Muscle layer of colon (tissue), 2 donors: ENCODE measurements around the gene ZNF689.

Source experiments
- H3K27ac ChIP-seq: one replicate; pipeline ENCODE4 v1.7.0; 2013; ENCODE audit warnings: low read depth, mild to moderate bottlenecking, low read length, moderate library complexity
- H3K27me3 ChIP-seq, 2 donors: one replicate each; pipeline ENCODE4 v1.7.0; 2013; ENCODE audit warnings: low read length in 2 of 2, mild to moderate bottlenecking in 2 of 2; ENCODE audit not compliant: insufficient read depth in 2 of 2, control insufficient read depth in 1 of 2
- H3K36me3 ChIP-seq: one replicate; pipeline ENCODE4 v1.7.0; 2013; ENCODE audit warnings: mild to moderate bottlenecking, low read length; ENCODE audit not compliant: insufficient read depth
- H3K4me1 ChIP-seq: one replicate; pipeline ENCODE4 v1.7.0; 2013; ENCODE audit warnings: mild to moderate bottlenecking, low read length; ENCODE audit not compliant: insufficient read depth
- H3K4me3 ChIP-seq, 2 donors: one replicate each; pipeline ENCODE4 v1.7.0; 2013; ENCODE audit warnings: low read length in 2 of 2, low read depth in 1 of 2, mild to moderate bottlenecking in 1 of 2, moderate library complexity in 1 of 2
- H3K9ac ChIP-seq: one replicate; pipeline ENCODE4 v1.7.0; 2013; ENCODE audit warnings: low read length
- H3K9me3 ChIP-seq: one replicate; pipeline ENCODE4 v1.7.0; 2013; ENCODE audit warnings: mild to moderate bottlenecking, low read length
- donor health status: abdominal sarcoma.
- donor health status: Adenocarcinoma of cecum.

Gene ZNF689

DNA sequence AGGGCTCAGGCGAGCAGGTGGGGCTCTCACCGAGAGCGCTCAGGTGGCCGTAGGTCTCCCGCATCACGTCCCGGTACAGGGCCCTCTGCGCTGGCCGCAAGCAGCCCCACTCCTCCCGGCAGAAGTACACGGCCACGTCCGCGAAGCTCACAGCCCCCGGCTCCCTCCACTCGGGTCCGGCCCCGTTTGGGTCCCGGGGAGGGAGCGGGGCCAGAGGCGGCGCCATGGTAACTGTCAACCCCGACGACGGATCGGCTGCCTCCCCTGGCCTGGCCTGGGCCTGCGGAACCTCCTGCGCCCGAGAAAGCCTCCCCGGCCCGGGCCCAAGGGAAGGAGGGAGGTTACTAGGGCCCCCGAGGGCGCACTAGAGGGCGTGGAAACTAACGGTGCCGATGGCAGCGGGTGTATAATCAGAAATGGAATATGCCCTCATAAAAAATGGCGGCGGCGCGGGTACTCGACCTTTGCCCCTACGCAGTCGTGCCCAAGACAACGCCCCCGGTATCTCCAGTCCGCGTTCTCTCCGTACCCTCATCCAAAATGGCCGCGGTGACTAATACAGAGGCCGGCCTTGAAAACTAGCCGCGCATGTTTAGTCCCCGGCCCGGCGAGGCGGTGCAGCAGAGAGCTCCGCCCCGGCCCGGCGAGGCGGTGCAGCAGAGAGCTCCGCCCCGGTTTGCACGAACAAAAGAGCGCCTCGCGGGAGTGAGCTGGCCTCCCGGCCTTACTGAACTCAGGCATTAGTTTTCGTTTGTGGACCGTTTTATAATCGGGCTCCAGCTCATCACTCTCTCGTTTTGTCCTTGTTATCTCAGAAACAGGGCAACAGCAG, 52.0 kb downstream of the ZNF689 start, which contains the start of gene ZNF764:
TSS of gene ZNF764 (minus strand) at position 418 of the 832 bp plus-strand sequence. CDS start at position 226, 192 bp downstream.
- Histone ChIP-seq H3K36me3 (peaks cover 17% of the 10 kb centered on the region), H3K4me1 (peaks cover 6% of the 10 kb centered on the region), H3K9ac (peak within 1 kb of the TSS; percentile 64), H3K27ac (peak within 1 kb of the TSS; percentile 95), H3K9me3 (no peaks in the 10 kb centered on the region), H3K4me3 (peak within 1 kb of the TSS; percentile 81 to 83), H3K27me3 (no peaks in the 10 kb centered on the region)

DNA sequence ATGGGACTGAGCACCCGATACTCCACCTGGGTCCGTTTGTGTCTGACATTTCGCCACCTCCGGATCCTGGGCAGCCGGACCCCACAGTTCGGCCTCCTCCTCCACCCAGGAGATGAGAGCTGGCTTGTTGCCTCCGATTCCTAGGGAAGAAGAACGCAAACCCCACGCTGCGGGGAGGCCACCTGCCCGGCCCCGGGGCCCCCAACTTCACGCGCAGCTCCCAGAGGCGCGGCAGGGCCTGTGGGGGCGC, 52.6 kb downstream of the ZNF689 start:
- Histone ChIP-seq H3K36me3 (peaks cover 17% of the 10 kb centered on the region), H3K27ac (peak overlapping the region; percentile 95), H3K27me3 (no peaks in the 10 kb centered on the region), H3K9ac (peak overlapping the region; percentile 64), H3K4me3 (peak overlapping the region; percentile 81 to 83), H3K4me1 (peaks cover 6% of the 10 kb centered on the region), H3K9me3 (no peaks in the 10 kb centered on the region)

DNA sequence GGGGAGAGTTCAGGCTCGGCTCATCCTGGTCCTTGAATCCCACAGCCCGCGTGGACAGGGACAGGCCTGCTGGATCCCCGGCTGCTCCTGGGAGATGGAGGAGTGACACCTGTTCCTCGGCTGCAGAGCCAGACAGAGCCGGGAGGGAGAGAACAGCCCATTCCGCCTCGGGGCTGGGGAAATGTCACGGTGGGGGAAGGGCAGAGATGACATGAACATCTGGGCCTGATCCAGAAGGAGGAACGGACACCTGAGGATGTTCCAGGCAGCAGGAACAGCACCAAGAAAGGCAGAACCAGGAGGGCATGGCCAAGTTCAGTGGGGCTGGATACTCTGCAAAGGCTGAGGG, 54.1 kb downstream of the ZNF689 start:
- Histone ChIP-seq H3K4me3 (no peak overlapping the region), H3K9me3 (no peaks in the 10 kb centered on the region), H3K36me3 (peaks cover 17% of the 10 kb centered on the region), H3K4me1 (peaks cover 6% of the 10 kb centered on the region), H3K27me3 (no peaks in the 10 kb centered on the region), H3K27ac (no peak overlapping the region), H3K9ac (no peak overlapping the region)

DNA sequence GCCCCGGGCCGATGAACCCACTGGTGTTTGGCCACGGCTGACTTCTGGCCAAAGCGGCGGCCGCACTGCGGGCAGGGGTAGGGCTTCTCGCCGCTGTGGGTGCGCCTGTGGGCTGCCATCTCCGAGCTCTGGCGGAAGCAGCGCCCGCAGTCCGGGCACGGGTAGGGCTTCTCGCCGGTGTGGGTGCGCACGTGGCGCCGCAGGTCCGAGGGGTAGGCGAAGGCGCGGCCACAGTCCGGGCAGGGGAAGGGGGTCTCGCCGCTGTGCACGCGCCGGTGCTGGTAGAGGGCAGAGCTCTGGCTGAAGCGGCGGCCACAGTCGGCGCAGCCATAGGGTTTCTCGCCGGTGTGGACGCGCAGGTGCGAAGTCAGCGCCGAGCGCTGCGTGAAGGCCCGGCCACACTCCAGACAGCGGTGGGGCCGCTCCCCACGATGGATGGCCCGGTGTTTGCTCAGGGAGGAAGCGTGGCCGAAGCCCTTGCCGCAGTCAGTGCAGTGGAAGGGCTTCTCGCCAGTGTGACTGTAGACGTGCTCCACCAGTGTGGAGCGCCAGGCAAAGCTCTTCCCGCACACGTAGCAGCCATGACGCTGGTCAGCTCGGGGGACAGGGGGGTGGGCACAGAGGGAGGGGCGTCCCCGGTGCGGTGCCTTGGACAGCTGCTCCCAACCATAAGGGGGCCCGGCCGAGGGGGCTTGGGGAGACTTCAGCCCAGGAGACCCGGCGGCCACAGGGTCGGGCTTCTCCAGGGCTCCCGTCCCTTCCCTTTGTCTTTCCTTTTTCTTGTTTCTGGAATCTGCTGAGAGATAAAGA, 54.7 kb downstream of the ZNF689 start:
- Histone ChIP-seq H3K4me3 (no peak overlapping the region), H3K9me3 (no peaks in the 10 kb centered on the region), H3K36me3 (peaks cover 17% of the 10 kb centered on the region), H3K9ac (no peak overlapping the region), H3K27ac (no peak overlapping the region), H3K27me3 (no peaks in the 10 kb centered on the region), H3K4me1 (peaks cover 6% of the 10 kb centered on the region)

DNA sequence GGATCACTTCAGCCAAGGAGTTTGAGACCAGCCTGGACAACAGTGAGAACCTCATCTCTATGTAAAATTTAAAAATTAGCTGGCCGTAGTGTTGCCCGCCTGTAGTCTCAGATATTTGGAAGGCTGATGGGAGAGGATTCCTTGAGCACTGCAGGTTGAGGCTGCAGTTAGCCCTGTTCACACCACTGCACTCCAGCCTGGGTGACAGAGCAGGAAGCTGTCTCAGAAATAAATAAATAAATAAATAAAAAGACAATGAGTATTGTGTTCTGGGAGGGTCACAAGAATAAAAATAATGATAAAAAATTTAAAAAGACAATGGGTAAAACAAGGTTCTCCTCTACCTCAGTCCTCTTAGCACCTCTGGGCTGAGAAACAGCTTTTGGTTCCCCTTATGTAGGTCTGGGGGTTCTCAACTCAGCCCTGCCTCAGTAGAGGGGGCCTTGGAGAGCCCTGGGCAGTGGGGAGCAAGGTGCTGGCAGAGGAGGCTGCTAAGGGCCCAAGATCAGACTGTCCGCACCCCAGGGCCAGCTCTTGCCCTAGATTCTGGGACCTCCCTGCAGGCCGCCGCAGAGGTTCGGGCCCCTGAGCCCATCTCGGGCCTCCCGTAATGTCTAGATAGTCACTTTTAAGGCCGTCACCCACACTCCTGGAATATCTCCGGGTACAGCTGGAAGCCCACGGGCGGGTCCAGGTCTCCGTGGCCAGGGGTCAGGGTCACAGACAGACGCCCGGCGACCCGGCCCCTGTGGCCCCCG, 55.5 kb downstream of the ZNF689 start:
- no peaks in the 10 kb centered on the region for H3K27me3 ChIP-seq
- no peak overlapping the region for H3K9ac ChIP-seq
- no peak overlapping the region for H3K4me3 ChIP-seq
- no peaks in the 10 kb centered on the region for H3K9me3 ChIP-seq
- H3K27ac ChIP-seq: no peak overlapping the region
- peaks cover 17% of the 10 kb centered on the region for H3K36me3 ChIP-seq
- peaks cover 6% of the 10 kb centered on the region for H3K4me1 ChIP-seq

DNA sequence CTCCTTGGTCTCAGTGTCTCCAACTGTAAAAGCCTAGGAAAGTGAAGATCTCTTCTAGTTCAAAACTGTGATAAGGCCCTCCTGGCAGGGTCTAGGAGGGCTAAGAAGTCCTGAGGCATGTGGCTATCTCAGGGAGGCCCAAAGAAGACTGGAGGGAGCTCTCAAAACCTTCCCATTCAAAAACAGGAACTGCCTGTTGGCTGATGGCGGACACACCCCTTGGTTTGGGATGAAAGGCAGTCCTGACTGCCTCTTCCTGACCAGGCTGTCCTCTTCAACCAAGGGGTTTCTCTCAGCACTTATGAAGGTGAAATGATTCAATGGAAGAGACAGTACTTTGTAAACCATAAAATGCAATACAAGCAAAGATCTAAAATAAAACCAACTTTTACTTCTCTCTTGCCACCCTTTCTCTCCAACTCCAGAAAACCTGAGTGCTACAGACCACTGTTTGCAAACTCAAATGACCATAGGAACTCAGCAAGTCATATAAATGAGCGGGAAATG, 56.7 kb downstream of the ZNF689 start:
- H3K9ac ChIP-seq: no peak overlapping the region
- no peaks in the 10 kb centered on the region for H3K27me3 ChIP-seq
- H3K27ac ChIP-seq: no peak overlapping the region
- H3K4me1 ChIP-seq: peaks cover 6% of the 10 kb centered on the region
- no peaks in the 10 kb centered on the region for H3K9me3 ChIP-seq
- H3K4me3 ChIP-seq: no peak overlapping the region
- H3K36me3 ChIP-seq: peaks cover 17% of the 10 kb centered on the region

DNA sequence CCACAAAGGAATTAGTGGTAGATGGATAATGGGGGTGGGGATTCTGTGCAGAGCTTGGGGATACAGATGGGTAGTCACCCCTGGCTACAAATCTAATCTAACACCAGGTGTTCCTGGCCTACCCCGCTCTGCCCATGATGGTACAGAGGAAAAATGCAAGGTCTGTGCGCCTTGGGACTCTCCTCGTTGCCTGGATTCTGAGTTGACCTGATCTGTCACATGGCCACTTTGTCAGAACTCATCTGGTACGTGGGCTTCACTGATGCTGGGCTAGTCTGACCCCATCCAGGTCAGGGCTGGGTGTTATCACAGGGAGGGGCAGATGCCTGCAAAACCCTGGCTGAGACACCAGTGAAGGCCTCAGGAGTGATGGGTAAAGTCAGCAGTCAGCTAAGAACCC, 57.2 kb downstream of the ZNF689 start:
- Histone ChIP-seq H3K9ac (no peak overlapping the region), H3K36me3 (peaks cover 17% of the 10 kb centered on the region), H3K27ac (no peak overlapping the region), H3K27me3 (no peaks in the 10 kb centered on the region), H3K9me3 (no peaks in the 10 kb centered on the region), H3K4me3 (no peak overlapping the region), H3K4me1 (peaks cover 6% of the 10 kb centered on the region)
